ENCODE data around the gene WNT2.

The WNT2 gene

DNA sequence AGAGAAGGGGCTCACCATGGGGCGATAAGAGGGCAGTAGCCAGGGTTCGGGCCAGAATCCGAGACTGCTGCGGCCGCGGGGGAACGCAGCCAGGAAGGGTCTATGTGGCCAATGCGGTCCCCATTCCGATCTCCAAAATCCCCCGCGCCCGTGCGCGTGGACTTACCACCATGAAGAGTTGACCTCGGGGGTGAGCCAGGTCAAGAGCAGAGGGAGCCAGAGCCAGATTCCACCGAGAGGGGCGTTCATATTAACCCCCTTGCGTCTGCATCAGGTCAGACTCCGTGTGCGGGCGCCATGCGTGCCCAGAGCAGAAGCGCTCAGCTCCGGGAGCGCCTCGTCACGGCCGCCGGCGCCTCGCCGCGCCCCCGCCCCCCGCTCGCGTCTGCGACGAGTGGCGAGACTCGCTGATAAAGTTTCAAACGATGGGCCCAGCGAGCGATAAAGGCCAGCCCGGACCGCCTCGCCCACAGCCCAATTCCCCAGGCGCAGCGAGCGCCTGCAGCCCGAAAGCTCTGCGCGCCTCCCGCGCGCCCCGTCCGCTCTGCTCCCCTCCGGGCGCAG, at the start of gene WNT2:
WNT2 (minus strand) TSS at position 318 of the 564 bp plus-strand sequence; CDS start at position 249, 69 bp downstream.
- no peak for DNase-seq (ENCODE audit: low read depth, low spot score)

DNA sequence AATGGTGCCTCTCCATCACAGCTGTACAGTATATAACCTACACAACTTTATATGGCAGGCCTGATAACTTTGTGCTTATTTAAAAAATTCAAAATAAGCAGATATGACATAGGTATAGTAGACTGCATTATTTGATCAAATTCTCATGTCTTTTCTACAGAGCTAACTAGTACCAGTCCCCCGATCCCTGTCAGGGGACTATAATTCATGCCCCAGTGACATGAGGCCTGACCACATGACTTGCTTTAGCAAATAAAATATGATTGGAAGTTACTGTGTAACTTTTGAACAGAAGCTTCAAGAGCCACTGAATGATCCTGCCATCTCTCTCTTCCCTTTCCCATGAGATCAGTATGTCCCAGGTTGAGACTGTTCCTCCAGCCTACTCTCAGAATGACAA, 49.2 kb upstream of the WNT2 start:
- no peak for DNase-seq (ENCODE audit: low read depth, low spot score)

DNA sequence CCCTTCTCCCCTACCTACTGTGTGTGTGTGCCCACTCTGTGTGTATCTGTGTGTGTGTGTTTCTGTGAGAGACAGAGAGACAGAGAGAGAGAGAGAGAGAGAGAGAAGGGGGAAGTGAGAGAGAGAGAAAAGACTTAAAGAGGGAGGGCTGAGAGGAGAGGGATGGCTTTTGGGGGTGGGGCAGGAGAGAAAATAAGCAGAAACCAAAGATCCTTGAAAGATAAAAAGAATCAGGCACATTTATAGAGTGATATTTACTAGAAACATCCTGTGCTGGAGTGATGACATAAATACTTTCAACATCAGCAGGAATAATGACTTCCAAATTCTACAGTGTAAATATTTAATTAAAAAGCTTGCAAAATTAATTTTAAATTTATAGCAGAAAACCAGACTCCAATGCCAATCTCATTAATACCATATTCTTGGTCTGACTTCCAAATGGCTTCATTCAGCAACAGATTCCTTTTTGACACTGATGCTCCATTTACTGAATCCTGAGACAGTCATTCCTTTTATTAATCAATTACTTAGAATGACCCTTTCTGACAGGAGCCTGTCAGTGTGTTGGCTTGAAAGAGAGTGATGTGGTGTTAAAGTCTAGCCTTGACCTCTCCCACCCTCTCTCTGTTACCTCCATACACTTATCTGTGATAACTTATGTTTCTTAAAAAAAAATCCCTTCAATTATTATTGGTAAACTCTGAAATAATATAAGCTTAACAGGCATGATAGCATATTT, 41.7 kb upstream of the WNT2 start:
- DNase-seq (ENCODE audit: low read depth, low spot score): no peak

DNA sequence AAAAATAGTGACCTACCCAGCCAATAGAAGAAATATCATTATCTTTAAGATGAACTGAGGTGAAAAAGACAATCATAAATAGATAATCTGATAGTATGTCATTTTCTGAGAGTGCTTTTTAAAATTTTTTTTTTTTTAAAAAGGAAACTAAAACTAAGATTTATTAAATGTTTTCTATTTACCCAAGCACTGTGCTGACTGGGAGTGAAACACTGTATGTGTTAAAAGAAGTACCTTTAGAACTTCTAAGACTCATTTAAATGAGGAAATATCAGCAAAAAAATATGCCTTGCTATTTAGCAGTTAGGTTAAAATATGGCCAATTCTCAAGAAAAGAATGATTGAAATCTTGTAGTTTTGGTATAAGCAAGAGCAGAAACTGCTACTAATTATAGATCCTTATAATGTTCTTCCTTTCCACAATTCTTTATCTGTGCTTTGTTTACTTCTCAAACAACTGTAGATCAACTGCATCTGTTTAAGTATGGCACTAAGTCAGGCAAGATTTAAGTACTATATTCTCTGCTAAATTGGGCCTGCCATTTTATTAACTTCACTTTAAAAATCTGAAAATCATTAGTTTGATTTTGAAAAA, 39.5 kb upstream of the WNT2 start:
- no peak for DNase-seq (ENCODE audit: low read depth, low spot score)

DNA sequence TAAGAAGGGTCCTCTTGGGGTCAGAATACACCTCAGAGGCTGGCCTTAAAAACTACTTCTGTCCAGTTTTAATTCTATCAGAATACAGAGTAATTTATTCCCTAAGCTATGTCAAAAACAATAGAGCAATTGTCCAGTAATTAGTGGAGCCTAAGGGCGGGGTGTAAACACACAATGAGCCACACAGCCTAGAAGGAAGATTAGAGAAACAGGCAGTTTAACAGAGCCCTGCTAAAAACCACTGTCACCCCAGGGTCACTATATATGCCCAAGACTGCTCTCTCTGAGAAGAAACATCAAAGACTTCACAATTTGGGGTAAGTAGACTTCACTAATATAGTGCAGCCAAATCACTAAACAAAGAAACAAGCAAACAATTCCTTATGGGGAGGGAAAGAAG, 27.2 kb upstream of the WNT2 start:
- DNase-seq (ENCODE audit: low read depth, low spot score): no peak

DNA sequence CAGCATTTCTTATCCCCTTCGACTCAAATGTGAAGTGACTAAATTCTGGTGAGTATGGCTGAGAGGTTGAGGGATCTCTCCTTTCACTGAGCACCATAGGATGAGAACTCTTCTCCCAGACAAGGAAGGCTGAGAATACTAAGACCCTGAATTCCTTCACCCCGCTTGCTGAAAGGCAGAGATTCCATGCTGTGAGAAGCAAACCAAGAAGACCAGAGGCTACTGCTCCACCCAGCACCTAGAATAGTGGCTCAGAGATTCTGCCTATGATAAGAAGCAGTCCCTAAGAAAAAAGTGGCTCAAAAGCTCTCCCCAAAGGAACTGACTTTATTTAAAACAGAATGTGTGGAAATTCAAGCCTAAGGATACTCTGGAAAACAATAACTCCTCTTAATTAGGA, 26.7 kb upstream of the WNT2 start:
- no peak for DNase-seq (ENCODE audit: low read depth, low spot score)

DNA sequence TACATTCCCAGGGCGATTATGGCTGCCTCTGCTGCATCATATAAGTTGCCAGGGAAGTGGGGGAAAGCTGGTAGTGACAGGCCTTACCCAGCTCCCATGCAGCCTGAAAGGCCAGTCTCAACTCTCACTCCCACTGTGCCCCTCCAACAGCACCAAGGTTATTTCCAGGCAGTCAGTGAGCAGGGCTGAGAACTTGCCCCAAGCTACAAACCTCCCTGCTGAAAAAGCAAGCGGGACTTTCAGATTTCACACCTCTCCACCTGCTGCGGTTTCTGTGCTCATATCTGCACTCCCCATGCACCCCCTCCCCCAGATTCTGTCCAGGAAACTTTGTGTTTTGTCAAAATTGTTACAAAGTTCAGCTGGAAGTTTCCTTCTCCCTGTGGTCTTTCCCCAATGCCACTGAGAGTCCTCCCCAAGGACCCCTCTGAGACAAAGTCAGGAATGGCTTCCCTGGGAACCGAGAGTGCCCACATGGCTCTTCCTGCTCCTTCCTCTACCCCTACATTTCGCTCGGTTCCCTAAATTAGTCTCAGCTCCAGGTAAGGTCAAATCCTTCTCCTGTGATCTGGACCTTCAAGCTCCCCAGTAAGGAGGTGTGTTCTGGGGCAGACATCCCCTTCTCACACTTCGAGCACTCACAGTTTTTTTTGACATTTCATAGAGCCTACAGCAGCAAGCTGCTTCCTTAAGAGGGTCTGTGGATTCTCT, 25.3 kb upstream of the WNT2 start:
- no peak for DNase-seq (ENCODE audit: low read depth, low spot score)

DNA sequence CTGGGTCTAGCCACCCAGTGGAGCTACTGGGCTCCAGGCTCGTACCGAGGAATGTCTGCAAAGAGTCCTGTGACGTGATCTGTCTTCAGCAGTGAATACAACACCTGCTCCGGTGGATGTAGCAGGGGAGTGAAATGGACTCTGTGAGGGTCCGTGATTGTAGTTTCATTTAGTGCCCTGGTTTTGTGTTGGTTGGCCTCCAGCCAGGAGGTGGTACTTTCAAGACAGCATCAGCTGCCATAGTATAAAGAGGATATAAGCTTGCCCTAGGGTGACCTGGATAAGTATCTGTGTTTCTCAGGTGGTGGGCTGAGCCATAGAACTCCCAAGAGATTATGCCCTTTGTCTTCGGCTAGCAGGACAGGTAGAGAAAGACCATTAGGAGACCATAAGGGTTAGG, 24.6 kb upstream of the WNT2 start:
- DNase-seq (ENCODE audit: low read depth, low spot score): no peak

DNA sequence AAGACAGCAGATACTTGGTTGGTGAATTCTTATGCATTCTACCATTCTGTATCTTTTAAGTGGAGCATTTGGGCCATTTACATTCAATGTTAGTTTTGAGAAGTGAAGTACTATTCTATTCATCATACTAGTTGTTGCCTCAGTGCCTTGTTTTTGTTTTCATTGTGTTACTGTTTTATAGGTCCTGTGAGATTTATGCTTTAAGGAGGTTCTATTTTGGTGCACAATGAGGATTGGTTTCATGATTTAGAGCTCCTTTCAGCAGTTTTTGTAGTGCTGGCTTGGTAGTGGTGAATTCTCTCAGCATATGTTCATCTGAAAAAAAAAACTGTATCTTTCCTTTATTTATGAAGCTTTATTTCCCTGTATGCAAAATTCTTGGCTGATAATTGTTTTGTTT, 23.3 kb upstream of the WNT2 start:
- no peak for DNase-seq (ENCODE audit: low read depth, low spot score)

DNA sequence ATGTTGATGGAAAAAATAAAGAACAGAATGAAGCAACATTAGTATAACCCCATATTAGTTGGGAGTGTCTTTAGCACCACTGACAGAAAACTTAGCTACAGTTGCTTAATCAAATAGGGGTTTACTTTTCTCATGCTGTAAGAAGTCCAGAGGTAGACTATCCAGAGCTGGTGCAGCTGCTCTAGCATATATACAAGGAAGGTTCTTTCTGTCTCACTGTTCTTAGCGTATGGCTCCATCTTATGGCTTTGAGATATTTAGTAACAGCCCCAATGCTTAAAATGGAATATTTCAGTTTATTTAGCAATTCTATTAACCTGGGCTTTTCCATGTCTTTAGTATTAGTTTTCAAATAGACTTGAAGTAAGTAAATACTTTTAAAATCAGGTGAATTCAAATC, 15.2 kb upstream of the WNT2 start:
- DNase-seq (ENCODE audit: low read depth, low spot score): no peak

DNA sequence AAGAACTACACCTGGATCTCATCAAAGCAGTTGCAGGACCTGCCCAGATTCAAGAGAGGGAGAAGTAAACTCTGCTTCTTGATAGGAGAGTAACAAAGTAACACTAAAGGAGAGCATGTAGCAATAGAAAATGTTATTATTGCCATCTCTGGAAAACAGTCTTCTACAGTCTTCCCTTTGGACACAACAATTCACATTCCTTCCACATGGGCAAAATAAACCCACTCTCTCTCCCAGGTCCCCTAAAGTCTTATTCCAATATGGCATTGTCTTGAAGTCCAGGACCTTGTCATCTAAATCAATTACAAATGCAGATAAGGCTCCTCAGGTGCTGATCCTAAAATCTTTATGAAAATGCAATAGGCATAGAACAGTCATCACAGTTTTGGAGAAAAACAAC, 10.3 kb upstream of the WNT2 start:
- DNase-seq (ENCODE audit: low read depth, low spot score): no peak

DNA sequence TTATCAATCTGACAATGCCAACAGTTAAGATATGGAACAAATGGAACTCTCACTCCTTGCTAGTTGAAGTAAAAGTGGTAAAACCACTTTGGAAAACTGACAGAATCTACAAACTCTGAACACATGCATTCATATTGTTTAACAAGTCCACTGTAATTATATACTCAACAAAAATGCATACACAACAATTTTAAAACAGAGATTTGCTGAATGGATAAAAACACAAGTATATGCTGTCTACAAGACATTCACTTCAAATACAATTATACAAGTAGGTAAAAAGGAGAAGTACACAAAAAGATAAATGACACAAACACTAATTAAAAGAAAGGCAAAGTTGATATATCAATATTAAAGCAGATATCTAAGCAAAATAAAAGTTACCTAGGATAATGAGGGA, 9.2 kb upstream of the WNT2 start:
- no peak for DNase-seq (ENCODE audit: low read depth, low spot score)

DNA sequence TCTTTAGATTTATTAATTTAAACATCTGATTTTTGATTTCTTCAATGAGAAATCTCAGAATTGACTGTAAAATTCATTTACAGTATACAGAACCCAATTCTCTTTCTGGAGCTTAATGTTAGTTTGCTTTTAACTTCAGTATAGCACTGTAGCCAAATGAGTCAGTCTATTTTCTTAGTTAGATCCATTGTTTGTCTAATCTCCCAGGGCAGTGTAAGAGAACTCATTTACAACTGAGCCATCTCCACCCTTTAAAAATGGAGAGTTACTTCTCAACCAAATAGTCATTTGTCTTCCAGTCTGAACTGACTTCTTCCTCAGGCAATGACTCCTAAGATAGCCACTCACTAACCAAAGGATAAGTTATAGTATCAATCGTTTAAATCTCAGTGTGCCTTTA, 3.0 kb upstream of the WNT2 start:
- no peak for DNase-seq (ENCODE audit: low read depth, low spot score)

DNA sequence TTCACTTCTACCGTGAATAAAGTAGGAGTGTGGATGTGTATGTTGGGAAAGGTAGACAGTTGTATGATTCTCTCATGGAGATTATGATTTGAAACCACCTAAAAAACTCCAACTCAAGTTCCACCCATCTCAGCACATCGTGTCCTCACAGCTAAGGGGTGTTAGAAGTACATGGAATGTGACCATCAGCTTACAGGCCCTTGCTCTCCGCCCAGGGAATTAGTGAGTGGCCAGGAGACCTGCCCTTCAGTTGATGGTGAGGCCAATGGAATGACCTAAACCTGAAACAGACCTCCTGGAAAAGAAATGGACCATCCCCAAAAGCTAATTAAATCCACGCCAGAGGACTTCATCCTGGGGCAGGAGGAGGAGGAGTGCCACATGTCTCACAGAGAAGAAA, 2.1 kb upstream of the WNT2 start:
- no peak for DNase-seq (ENCODE audit: low read depth, low spot score)

DNA sequence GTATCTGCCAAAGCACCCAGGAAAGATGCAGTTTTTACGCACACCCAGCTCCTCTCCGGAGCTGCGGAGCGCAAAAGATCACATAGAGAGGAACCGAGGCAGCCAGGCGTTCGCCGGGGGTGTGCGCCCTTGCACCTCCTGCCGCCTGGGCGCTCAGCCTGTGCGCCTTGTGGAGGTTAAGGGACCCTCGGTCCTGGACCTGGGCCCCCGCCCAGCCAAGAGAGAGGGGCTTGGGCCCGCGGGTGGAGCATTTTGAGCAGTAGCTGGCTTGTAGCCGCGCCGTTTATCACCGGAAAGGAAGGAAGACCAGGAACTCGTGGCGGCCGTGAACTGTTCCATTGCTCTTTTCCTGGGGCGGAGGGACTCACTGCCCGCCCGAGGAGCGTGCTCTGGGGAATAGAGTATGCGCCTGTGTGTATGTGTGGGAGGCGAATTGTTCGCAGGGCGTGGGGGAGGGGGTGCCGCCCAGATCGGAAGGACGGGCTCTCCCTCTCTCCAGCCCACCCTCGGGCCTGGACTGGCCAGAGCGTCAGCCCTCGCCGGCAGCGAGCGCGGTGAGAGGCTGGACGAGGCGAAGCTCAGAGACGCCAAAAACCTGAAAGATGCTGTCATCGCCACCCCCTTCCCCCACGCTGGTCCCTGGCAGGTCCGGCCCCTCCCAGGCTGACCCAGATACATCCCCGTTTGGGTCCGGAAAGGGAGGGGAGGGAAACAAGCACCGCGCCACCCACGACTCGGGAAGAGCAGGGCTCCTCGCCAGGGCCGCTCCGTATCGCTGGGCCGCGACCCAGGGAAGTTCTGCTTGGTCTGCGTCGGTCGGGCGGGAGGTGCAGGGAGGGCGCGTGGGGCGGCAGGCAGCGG, 1.2 kb upstream of the WNT2 start:
- DNase-seq (ENCODE audit: low read depth, low spot score): no peak

DNA sequence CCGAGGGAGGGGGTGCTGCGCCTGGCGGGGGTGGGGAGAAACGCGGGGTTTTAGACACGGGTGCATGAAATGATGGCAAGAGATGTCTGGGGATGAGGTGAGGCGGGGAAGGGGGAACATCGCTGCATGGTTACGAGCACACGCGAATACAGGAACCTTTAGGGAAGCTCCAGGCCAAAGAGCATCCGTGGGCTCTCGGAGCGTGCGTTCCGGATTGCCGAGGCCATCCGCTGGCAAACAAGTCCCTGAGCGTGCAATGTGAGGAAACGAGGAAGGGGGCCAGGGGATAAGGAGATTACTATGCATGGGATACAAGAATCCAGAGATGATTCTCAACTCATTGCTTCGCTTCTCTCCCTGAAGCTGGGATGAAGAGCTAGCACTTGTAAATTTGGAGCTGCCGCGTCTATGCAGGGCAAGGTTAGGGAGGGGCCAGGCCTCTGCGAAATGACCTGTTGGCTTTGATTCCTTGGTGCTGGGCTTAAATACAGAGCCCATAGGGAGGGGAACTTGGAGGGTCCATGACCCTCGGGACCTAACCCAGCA, 520 bp upstream of the WNT2 start:
- no peak for DNase-seq (ENCODE audit: low read depth, low spot score)

DNA sequence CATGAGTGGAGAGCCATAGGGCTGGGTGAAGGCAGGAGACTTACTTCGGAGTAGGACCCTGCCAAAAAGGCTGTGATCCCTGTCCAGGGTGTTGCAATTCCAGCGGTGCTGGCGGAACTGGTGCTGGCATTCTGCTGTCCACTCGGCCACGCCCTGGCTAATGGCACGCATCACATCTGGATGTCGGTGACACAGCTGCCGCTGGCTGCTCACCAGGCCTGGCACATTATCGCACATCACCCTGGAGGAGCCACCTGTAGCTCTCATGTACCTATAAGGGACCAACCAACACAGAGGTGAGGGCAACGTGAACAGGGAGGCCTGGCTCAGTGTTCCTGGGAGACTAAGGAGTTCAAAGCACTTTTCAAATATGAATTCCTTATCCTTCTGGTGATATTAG, 2.3 kb downstream of the WNT2 start:
- DNase-seq (ENCODE audit: low read depth, low spot score): no peak

DNA sequence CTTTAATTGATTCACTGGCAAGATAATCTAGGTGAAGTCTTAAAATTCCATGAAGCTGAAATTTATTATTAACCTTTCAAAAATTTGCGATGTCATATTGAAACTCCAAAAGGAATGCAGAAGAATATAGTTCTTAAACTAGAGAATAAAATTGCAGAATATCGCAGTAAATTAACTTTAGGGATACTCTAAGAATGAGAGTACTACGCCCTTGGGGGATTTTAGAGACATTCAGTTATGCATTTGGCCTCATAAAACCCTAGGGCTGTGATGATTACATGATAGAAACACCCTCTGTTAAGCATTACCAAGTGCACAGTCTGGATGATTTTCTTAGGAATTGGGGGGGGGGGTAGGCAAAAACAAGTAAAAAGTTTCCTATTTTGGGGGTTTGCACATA, 3.7 kb downstream of the WNT2 start:
- no peak for DNase-seq (ENCODE audit: low read depth, low spot score)

DNA sequence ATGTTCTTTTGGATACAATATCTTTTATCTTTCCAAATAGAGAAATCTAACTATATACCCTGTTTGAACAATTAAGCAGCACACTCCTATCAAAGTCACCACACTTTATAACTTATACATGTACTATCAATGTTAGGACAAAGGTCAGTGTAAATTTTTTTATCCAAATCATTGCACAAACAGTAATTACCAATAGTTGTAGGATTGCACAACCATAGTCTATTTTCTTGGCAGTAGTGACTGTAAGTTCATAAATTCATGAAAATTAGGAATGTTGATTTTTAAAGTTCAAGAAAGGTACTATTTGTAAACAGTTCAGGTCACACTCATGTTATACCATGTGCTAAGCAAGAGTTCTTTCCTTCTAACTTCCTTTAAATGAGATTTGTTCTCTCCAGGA, 9.3 kb downstream of the WNT2 start:
- no peak for DNase-seq (ENCODE audit: low read depth, low spot score)

DNA sequence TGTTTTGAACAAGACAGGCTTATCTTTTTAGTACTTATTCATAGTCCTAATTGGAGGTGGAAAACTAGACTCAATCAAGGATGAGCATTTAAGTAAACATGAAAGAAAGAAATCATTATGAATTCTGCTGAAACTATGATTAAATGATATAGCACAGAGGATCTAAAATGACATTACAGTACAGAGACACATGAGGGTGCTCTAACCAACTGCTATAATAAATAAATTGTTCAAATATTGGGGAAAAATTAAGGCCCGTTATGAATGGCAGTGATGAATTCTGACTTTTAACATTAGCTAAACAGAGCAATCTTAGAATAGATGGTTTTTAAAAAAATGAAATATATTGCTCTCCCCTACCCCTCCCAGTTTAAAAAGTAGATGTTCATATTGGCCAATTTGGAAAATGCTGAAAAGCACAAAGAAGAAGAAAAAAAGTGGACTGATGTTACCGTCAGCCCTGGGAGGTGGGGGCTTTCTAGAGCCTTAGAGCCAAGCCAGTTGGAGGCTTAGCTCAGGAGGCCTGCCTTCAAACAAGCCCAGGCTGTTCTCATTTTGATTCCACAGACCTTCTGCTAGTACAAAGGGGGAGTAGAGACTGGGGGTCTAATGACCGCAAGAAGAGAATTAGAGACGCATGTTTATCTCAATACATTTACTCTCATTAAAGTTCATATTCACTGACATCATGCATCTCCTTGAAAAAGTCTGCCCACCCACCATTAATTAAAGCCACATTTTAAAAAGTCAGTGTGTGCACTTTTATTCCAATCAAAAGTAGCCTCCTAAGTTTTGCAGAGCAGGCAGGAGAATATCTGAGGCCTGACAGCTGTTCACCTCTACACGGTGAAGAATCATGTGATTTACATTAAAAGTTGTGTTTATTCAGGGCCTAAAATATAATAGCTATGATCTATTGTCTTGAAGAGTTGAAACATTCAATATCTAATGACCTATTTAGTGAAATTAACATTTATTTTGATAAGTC, 10.0 kb downstream of the WNT2 start:
- DNase-seq (ENCODE audit: low read depth, low spot score): no peak
